HepG2 (cell line): ENCODE measurements around the gene SMIM14. TPM values are rescaled to one million over a fixed set of nuclear protein-coding genes. Genes with fewer than 3 reads are reported as not detected.

ENCODE experiments used
- BORCS8-MEF2B ChIP-seq: sonication (generic); formaldehyde crosslinking; IDR thresholded peaks from 2 replicates; pipeline ENCODE4 v1.8.0; 2022; ENCODE audit warnings: mild to moderate bottlenecking, missing genetic modification reagents
- FLYWCH1 ChIP-seq: sonication (generic); formaldehyde crosslinking; IDR thresholded peaks from 2 replicates; pipeline ENCODE4 v1.8.1; 2023; ENCODE audit warnings: mild to moderate bottlenecking, missing genetic modification reagents
- GATAD2A ChIP-seq: IDR thresholded peaks from 2 replicates; pipeline ENCODE4 v1.6.1; 2016
- GPN1 ChIP-seq: sonication (generic); formaldehyde crosslinking; IDR thresholded peaks from 2 replicates; pipeline ENCODE4 v1.5.1; 2020; ENCODE audit warnings: missing genetic modification reagents, borderline replicate concordance
- MBNL3 ChIP-seq: fragments of 250-450 bp; sonication (Bioruptor Pico); conservative IDR thresholded peaks from 2 replicates; pipeline ENCODE4 v1.8.0; 2022; ENCODE audit warnings: mild to moderate bottlenecking, inconsistent platforms
- MTA3 ChIP-seq: sonication (generic); formaldehyde crosslinking; IDR thresholded peaks from 2 replicates; pipeline ENCODE4 v1.4.0; 2020; ENCODE audit warnings: missing genetic modification reagents
- RERE ChIP-seq: IDR thresholded peaks from 2 replicates; pipeline ENCODE4 v1.6.1; 2016; ENCODE audit warnings: low read depth, missing genetic modification reagents, missing compliant biosample characterization
- ZNF205 ChIP-seq: IDR thresholded peaks from 2 replicates; pipeline ENCODE4 v1.6.1; 2018; ENCODE audit warnings: missing biosample characterization, missing genetic modification reagents
- ZNF230 ChIP-seq: sonication (generic); formaldehyde crosslinking; IDR thresholded peaks from 2 replicates; pipeline ENCODE4 v1.4.0; 2020; ENCODE audit warnings: mild to moderate bottlenecking, missing genetic modification reagents
- ZNF276 ChIP-seq: sonication (generic); formaldehyde crosslinking; IDR thresholded peaks from 2 replicates; pipeline ENCODE4 v1.4.0; 2020; ENCODE audit warnings: mild to moderate bottlenecking, low read depth, missing genetic modification reagents
- ZNF331 ChIP-seq: sonication (generic); formaldehyde crosslinking; IDR thresholded peaks from 2 replicates; pipeline ENCODE4 v1.4.0; 2020; ENCODE audit warnings: missing genetic modification reagents
- ZNF430 ChIP-seq: sonication (generic); formaldehyde crosslinking; IDR thresholded peaks from 2 replicates; pipeline ENCODE4 v1.9.0; 2021; ENCODE audit warnings: mild to moderate bottlenecking, missing genetic modification reagents
- ZNF512B ChIP-seq: sonication (generic); formaldehyde crosslinking; IDR thresholded peaks from 2 replicates; pipeline ENCODE4 v1.5.1; 2020; ENCODE audit warnings: missing genetic modification reagents, mild to moderate bottlenecking, borderline replicate concordance
- ZNF562 ChIP-seq: sonication (generic); formaldehyde crosslinking; IDR thresholded peaks from 2 replicates; pipeline ENCODE4 v1.8.0; 2022; ENCODE audit warnings: missing genetic modification reagents, borderline replicate concordance
- polyA plus RNA-seq, 8 experiments: library from polyadenylated mRNA; depleted of rRNA in 3 of 8; stranded (reverse) in 7 of 8; unstranded in 1 of 8; fragments of >200 nt; fragmentation: Illumina TruSeq in 4 of 8; extraction: Trizol in 4 of 8; gene quantifications; 2 replicates each; pipeline versions ENCODE4 v1.2.1 to v1.2.3, GENCODE V29; 2011 to 2016; ENCODE audit warnings: low read depth in 4 of 8, missing spikeins in 1 of 8, mixed read lengths in 1 of 8; ENCODE audit not compliant: insufficient read depth in 1 of 8
- total RNA-seq, 5 experiments: library from RNA; depleted of rRNA; stranded (reverse); fragments of >200 nt; fragmentation: Illumina TruSeq; extraction: Trizol; gene quantifications; 2 replicates each; pipeline ENCODE4 v1.2.3, GENCODE V29; 2016; ENCODE audit warnings: low read depth in 1 of 5
- TF ChIP-seq, protein P1 (sequence below): sonication (generic); formaldehyde crosslinking; IDR thresholded peaks from 2 replicates; pipeline ENCODE4 v1.4.0; 2020; ENCODE audit warnings: mild to moderate bottlenecking, missing genetic modification reagents, borderline replicate concordance

Gene SMIM14
- total and polyA plus RNA-seq, 2 of the 13 experiments (the other 11 are each of a cell fraction or from before 2014, with no cell fraction given): 16.3 to 28.1 TPM

- TF ChIP-seq MBNL3 (CRISPR knock-in tag) (no peak), FLYWCH1 (CRISPR knock-in tag) (no peak), BORCS8-MEF2B (CRISPR knock-in tag) (no peak), ZNF331 (peak; percentile 70; the same call in 1 of the 2 replicates), ZNF512B (no peak), ZNF230 (no peak), ZNF430 (no peak), GPN1 (CRISPR knock-in tag) (no peak), ZNF562 (no peak), ZNF276 (CRISPR knock-in tag) (no peak), MTA3 (no peak), GATAD2A (peak; percentile 86), RERE (no peak), ZNF205 (CRISPR knock-in tag) (no peak)
- TF ChIP-seq, protein P1, sequence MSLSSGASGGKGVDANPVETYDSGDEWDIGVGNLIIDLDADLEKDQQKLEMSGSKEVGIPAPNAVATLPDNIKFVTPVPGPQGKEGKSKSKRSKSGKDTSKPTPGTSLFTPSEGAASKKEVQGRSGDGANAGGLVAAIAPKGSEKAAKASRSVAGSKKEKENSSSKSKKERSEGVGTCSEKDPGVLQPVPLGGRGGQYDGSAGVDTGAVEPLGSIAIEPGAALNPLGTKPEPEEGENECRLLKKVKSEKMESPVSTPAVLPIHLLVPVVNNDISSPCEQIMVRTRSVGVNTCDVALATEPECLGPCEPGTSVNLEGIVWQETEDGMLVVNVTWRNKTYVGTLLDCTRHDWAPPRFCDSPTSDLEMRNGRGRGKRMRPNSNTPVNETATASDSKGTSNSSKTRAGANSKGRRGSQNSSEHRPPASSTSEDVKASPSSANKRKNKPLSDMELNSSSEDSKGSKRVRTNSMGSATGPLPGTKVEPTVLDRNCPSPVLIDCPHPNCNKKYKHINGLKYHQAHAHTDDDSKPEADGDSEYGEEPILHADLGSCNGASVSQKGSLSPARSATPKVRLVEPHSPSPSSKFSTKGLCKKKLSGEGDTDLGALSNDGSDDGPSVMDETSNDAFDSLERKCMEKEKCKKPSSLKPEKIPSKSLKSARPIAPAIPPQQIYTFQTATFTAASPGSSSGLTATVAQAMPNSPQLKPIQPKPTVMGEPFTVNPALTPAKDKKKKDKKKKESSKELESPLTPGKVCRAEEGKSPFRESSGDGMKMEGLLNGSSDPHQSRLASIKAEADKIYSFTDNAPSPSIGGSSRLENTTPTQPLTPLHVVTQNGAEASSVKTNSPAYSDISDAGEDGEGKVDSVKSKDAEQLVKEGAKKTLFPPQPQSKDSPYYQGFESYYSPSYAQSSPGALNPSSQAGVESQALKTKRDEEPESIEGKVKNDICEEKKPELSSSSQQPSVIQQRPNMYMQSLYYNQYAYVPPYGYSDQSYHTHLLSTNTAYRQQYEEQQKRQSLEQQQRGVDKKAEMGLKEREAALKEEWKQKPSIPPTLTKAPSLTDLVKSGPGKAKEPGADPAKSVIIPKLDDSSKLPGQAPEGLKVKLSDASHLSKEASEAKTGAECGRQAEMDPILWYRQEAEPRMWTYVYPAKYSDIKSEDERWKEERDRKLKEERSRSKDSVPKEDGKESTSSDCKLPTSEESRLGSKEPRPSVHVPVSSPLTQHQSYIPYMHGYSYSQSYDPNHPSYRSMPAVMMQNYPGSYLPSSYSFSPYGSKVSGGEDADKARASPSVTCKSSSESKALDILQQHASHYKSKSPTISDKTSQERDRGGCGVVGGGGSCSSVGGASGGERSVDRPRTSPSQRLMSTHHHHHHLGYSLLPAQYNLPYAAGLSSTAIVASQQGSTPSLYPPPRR (CRISPR knock-in tag): no peak
These were observed 11.1 kb upstream of the SMIM14 start (continued) for GRCh38 chr4:39649639-39650265.
